ENCODE data around the gene NLGN4X. TPM values are rescaled to one million over a fixed set of nuclear protein-coding genes. Genes with fewer than 3 reads are reported as not detected.

Gene NLGN4X
- polyA plus RNA-seq, 1 donor from 2014 or later: 18.0 TPM

GRCh38 chrX:6041630-6042029 lies 187.0 kb downstream of the NLGN4X start:
- TF ChIP-seq TAF1 (IDR thresholded peaks at IDR 0.05; ENCODE audit: low read depth) (no peak), MXI1 (conservative IDR thresholded peaks at IDR 0.05; ENCODE audit: poor library complexity, severe bottlenecking) (no peak), EZH2 (IDR thresholded peaks at IDR 0.05; ENCODE audit: borderline replicate concordance, insufficient read depth, low read length, poor library complexity, severe bottlenecking) (no peak), POLR2AphosphoS5 (IDR thresholded peaks at IDR 0.05) (no peak), SMC3 (conservative IDR thresholded peaks at IDR 0.05; ENCODE audit: poor library complexity) (no peak), EP300 (conservative IDR thresholded peaks at IDR 0.05; ENCODE audit: poor library complexity, severe bottlenecking) (no peak), RAD21 (conservative IDR thresholded peaks at IDR 0.05) (no peak)
- TF ChIP-seq, protein P1, sequence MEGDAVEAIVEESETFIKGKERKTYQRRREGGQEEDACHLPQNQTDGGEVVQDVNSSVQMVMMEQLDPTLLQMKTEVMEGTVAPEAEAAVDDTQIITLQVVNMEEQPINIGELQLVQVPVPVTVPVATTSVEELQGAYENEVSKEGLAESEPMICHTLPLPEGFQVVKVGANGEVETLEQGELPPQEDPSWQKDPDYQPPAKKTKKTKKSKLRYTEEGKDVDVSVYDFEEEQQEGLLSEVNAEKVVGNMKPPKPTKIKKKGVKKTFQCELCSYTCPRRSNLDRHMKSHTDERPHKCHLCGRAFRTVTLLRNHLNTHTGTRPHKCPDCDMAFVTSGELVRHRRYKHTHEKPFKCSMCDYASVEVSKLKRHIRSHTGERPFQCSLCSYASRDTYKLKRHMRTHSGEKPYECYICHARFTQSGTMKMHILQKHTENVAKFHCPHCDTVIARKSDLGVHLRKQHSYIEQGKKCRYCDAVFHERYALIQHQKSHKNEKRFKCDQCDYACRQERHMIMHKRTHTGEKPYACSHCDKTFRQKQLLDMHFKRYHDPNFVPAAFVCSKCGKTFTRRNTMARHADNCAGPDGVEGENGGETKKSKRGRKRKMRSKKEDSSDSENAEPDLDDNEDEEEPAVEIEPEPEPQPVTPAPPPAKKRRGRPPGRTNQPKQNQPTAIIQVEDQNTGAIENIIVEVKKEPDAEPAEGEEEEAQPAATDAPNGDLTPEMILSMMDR (IDR thresholded peaks at IDR 0.05; ENCODE audit: poor library complexity, severe bottlenecking): no peak
- TF ChIP-seq, protein P2, sequence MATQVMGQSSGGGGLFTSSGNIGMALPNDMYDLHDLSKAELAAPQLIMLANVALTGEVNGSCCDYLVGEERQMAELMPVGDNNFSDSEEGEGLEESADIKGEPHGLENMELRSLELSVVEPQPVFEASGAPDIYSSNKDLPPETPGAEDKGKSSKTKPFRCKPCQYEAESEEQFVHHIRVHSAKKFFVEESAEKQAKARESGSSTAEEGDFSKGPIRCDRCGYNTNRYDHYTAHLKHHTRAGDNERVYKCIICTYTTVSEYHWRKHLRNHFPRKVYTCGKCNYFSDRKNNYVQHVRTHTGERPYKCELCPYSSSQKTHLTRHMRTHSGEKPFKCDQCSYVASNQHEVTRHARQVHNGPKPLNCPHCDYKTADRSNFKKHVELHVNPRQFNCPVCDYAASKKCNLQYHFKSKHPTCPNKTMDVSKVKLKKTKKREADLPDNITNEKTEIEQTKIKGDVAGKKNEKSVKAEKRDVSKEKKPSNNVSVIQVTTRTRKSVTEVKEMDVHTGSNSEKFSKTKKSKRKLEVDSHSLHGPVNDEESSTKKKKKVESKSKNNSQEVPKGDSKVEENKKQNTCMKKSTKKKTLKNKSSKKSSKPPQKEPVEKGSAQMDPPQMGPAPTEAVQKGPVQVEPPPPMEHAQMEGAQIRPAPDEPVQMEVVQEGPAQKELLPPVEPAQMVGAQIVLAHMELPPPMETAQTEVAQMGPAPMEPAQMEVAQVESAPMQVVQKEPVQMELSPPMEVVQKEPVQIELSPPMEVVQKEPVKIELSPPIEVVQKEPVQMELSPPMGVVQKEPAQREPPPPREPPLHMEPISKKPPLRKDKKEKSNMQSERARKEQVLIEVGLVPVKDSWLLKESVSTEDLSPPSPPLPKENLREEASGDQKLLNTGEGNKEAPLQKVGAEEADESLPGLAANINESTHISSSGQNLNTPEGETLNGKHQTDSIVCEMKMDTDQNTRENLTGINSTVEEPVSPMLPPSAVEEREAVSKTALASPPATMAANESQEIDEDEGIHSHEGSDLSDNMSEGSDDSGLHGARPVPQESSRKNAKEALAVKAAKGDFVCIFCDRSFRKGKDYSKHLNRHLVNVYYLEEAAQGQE (IDR thresholded peaks at IDR 0.05; ENCODE audit: borderline replicate concordance): no peak
- Histone ChIP-seq H3K36me3 (ENCODE audit: insufficient read depth, low read length) (no peaks in the 10 kb centered on the region), H3K27me3 (ENCODE audit: insufficient read depth, low read depth, low read length) (no peaks in the 10 kb centered on the region), H3K79me2 (replicated peaks; ENCODE audit: insufficient read depth, low read length) (no peaks in the 10 kb centered on the region), H2AFZ (ENCODE audit: low read depth, low read length) (no peak overlapping the region), H3K27ac (ENCODE audit: low read length) (no peak overlapping the region), H3K9me3 (ENCODE audit: low read length) (no peaks in the 10 kb centered on the region), H3F3A (ENCODE audit: insufficient read depth, low read length, poor library complexity, severe bottlenecking) (no peaks in the 10 kb centered on the region), H4K20me1 (ENCODE audit: insufficient read depth) (no peaks in the 10 kb centered on the region), H3K9me2 (ENCODE audit: insufficient read depth, low read length) (no peaks in the 10 kb centered on the region), H3K9ac (ENCODE audit: low read length) (no peak overlapping the region), H3K4me2 (ENCODE audit: low read length) (no peak overlapping the region), H3K4me3 (ENCODE audit: low read length) (no peak overlapping the region)

GRCh38 chrX:6029014-6029413 lies 199.7 kb downstream of the NLGN4X start:
- TF ChIP-seq EP300 (conservative IDR thresholded peaks at IDR 0.05; ENCODE audit: poor library complexity, severe bottlenecking) (no peak), POLR2AphosphoS5 (IDR thresholded peaks at IDR 0.05) (no peak), MXI1 (conservative IDR thresholded peaks at IDR 0.05; ENCODE audit: poor library complexity, severe bottlenecking) (no peak)
- TF ChIP-seq, protein P2 (IDR thresholded peaks at IDR 0.05; ENCODE audit: borderline replicate concordance): no peak
- H3K79me2 ChIP-seq (replicated peaks; ENCODE audit: insufficient read depth, low read length): no peaks in the 10 kb centered on the region
- H3K4me3 ChIP-seq (ENCODE audit: low read length): no peak overlapping the region
- no peak overlapping the region for H3K4me2 ChIP-seq (ENCODE audit: low read length)
- no peak overlapping the region for H3K27ac ChIP-seq (ENCODE audit: low read length)
- no peak overlapping the region for H3K9ac ChIP-seq (ENCODE audit: low read length)
- H4K20me1 ChIP-seq (ENCODE audit: insufficient read depth): no peaks in the 10 kb centered on the region
- no peaks in the 10 kb centered on the region for H3K9me3 ChIP-seq (ENCODE audit: low read length)
- H3K9me2 ChIP-seq (ENCODE audit: insufficient read depth, low read length): no peaks in the 10 kb centered on the region
- no peaks in the 10 kb centered on the region for H3F3A ChIP-seq (ENCODE audit: insufficient read depth, low read length, poor library complexity, severe bottlenecking)
- H3K36me3 ChIP-seq (ENCODE audit: insufficient read depth, low read length): no peaks in the 10 kb centered on the region
- no peaks in the 10 kb centered on the region for H3K27me3 ChIP-seq (ENCODE audit: insufficient read depth, low read depth, low read length)
- H2AFZ ChIP-seq (ENCODE audit: low read depth, low read length): no peak overlapping the region
